ENCODE results near the gene ANKRD13D. TPM values are rescaled to one million over a fixed set of nuclear protein-coding genes. Genes with fewer than 3 reads are reported as not detected.

Gene ANKRD13D
- polyA plus RNA-seq, 1 of the 3 experiments (the other 2 are of a cell fraction) = 50.2 TPM

- ChIA-PET CTCF (interaction anchor here (0.9 to 3.9 kb wide), 7 partner anchors 18 to 1501 kb away, joined by 3 to 20 read pairs (median 7); no protein-coding TSS in a partner anchor), POLR2A (no interaction called here)
- H3K36me3 ChIP-seq (replicated peaks in 1 of 2; ENCODE audit: control insufficient read depth in 1 of 2, insufficient read depth in 2 of 2, low read length in 1 of 2) = peaks cover 3 to 61% of the 10 kb centered on the region in 2 experiments
- H3K4me1 ChIP-seq (ENCODE audit: control insufficient read depth in 1 of 2, insufficient read depth in 2 of 2, low read depth in 1 of 2, low read length in 1 of 2) = peaks cover 0 to 5% of the 10 kb centered on the region in 2 experiments; a peak in 2 of 4 replicates
- no peak overlapping the region for H3K4me2 ChIP-seq
- H3K9ac ChIP-seq = no peak overlapping the region
- 0 out of 2 replicates have a peak, but pooled peaks cover 3% of the 10 kb centered on the region for H4K20me1 ChIP-seq (ENCODE audit: insufficient read depth)
- WGBS (ENCODE audit: low lambda C conversion rate) = 93% methylated on average over 7 of the region's 31 CpGs
- H3F3A ChIP-seq (replicated peaks; ENCODE audit: insufficient read depth) = no peaks in the 10 kb centered on the region
- H3K27ac ChIP-seq (ENCODE audit: low read depth in 2 of 2, low read length in 1 of 2) = no peak overlapping the region
- H2AFZ ChIP-seq (ENCODE audit: low read depth) = no peak overlapping the region
- H3K27me3 ChIP-seq (ENCODE audit: insufficient read depth) = no peaks in the 10 kb centered on the region
- H3K4me3 ChIP-seq (ENCODE audit: low read depth in 2 of 2, low read length in 1 of 2) = no peak overlapping the region
- H3K79me2 ChIP-seq (ENCODE audit: insufficient read depth) = no peaks in the 10 kb centered on the region; the same call in 1 of the 2 replicates
- no peaks in the 10 kb centered on the region for H3K9me2 ChIP-seq
- no peak for DNase-seq
- H3K9me3 ChIP-seq = no peaks in the 10 kb centered on the region
- no peak for TF ChIP-seq USF1 (IDR thresholded peaks at IDR 0.05; ENCODE audit: borderline replicate concordance, low read depth)
- TF ChIP-seq GABPA (IDR thresholded peaks at IDR 0.05; ENCODE audit: low read depth) = no peak
- no peak for TF ChIP-seq REST (IDR thresholded peaks at IDR 0.05; ENCODE audit: low read depth, low read length)
- no peak for TF ChIP-seq ELF1 (IDR thresholded peaks at IDR 0.05)
- TF ChIP-seq CTCF (IDR thresholded peaks at IDR 0.05) = no peak
- TF ChIP-seq RAD21 (IDR thresholded peaks at IDR 0.05; ENCODE audit: low read length) = no peak
- TF ChIP-seq PBX3 (IDR thresholded peaks at IDR 0.05) = no peak
- no peak for TF ChIP-seq NRF1 (IDR thresholded peaks at IDR 0.05; ENCODE audit: low read depth, low read length)
- no peak for TF ChIP-seq SIN3A (IDR thresholded peaks at IDR 0.05; ENCODE audit: borderline replicate concordance, low read depth, low read length)
- TF ChIP-seq JUND (IDR thresholded peaks at IDR 0.05) = no peak
- no peak for TF ChIP-seq MXI1 (IDR thresholded peaks at IDR 0.05; ENCODE audit: low read depth, low read length)
- TF ChIP-seq IRF3 (IDR thresholded peaks at IDR 0.05; ENCODE audit: low read depth, low read length) = no peak
- no peak for TF ChIP-seq RXRA (IDR thresholded peaks at IDR 0.05; ENCODE audit: borderline replicate concordance, low read depth)
Measured at GRCh38 chr11:67280788-67281551, 8.1 kb upstream of the ANKRD13D start.

Data from SK-N-SH (cell line).